Stimulated activated CD4-positive, alpha-beta T cell treated with anti-CD3 and anti-CD28 coated beads, TNF-alpha, amount 100 ng/mL, for 1 hour (primary cell): ENCODE measurements around the gene DHRS7B.
"Not testable (repeated sequence)": the region's sequence is repeated elsewhere in the genome, so short reads cannot be mapped to it uniquely, and the experiment has no call there.

Experiments used
- DNase-seq, 3 donors: peaks; one replicate each; pipeline ENCODE4 v3.0.0-alpha.2; 2020; ENCODE audit warnings: low read depth in 3 of 3, low spot score in 1 of 3

DHRS7B gene

GRCh38 chr17:21176773-21177395, 50.1 kb downstream of the DHRS7B start:
- DNase-seq, result no peak

GRCh38 chr17:21177401-21177800, 50.6 kb downstream of the DHRS7B start:
- no peak for DNase-seq

- DNase-seq, result no peak
Observed at GRCh38 chr17:21177854-21178600, 51.3 kb downstream of the DHRS7B start.

- no peak for DNase-seq
Observed at GRCh38 chr17:21183468-21183867, 56.7 kb downstream of the DHRS7B start.

GRCh38 chr17:21184570-21184969, 57.8 kb downstream of the DHRS7B start:
- no peak for DNase-seq

- no peak for DNase-seq
Observed at GRCh38 chr17:21185061-21185460, 58.3 kb downstream of the DHRS7B start.

- no peak for DNase-seq
Observed at GRCh38 chr17:21186399-21187187, 59.8 kb downstream of the DHRS7B start.

GRCh38 chr17:21189361-21189760, 62.6 kb downstream of the DHRS7B start:
- DNase-seq, result no peak

GRCh38 chr17:21190078-21190477, 63.3 kb downstream of the DHRS7B start:
- DNase-seq, result no peak

- DNase-seq, result no peak
Observed at GRCh38 chr17:21191698-21192097, 64.9 kb downstream of the DHRS7B start.

GRCh38 chr17:21192414-21192813, 65.7 kb downstream of the DHRS7B start:
- DNase-seq, result not testable (repeated sequence)

GRCh38 chr17:21193031-21193430, 66.3 kb downstream of the DHRS7B start:
- DNase-seq, result no peak

- no peak for DNase-seq
Observed at GRCh38 chr17:21194226-21194625, 67.5 kb downstream of the DHRS7B start.

- DNase-seq, result no peak
Observed at GRCh38 chr17:21194703-21195102, 67.9 kb downstream of the DHRS7B start.

GRCh38 chr17:21196126-21196525, 69.4 kb downstream of the DHRS7B start:
- DNase-seq, result no peak

- DNase-seq, result no peak
Observed at GRCh38 chr17:21198411-21198810, 71.6 kb downstream of the DHRS7B start.

GRCh38 chr17:21199311-21199710, 72.5 kb downstream of the DHRS7B start:
- DNase-seq, result no peak

- no peak for DNase-seq
Observed at GRCh38 chr17:21199856-21200255, 73.1 kb downstream of the DHRS7B start.

- no peak for DNase-seq
Observed at GRCh38 chr17:21200590-21201297, 74.0 kb downstream of the DHRS7B start.

GRCh38 chr17:21201298-21201595, 74.5 kb downstream of the DHRS7B start:
- DNase-seq, result no peak

GRCh38 chr17:21201874-21202273, 75.1 kb downstream of the DHRS7B start:
- no peak for DNase-seq

GRCh38 chr17:21202512-21202911, 75.7 kb downstream of the DHRS7B start:
- DNase-seq, result no peak
